HT-29 (cell line): ENCODE results near the gene F8. TPM values are rescaled to one million over a fixed set of nuclear protein-coding genes. Genes with fewer than 3 reads are reported as not detected.
"Not testable (repeated sequence)": the region's sequence is repeated elsewhere in the genome, so short reads cannot be mapped to it uniquely, and the experiment has no call there.

Experiments
- DNase-seq: peaks from one replicate; pipeline ENCODE4 v3.0.0-alpha.2; 2015; ENCODE audit warnings: low spot score
- total RNA-seq: library from RNA; depleted of rRNA; stranded (reverse); fragments of >200 nt; shearing (Covaris generic); gene quantifications from 2 replicates; pipeline ENCODE4 v1.2.3, GENCODE V29; 2014

Gene F8
- total RNA-seq, 1 experiment from 2014 or later = 0.41 TPM

- DNase-seq = not testable (repeated sequence)
Measured at GRCh38 chrX:154816326-154816898, 206.1 kb downstream of the F8 start.

- no peak for DNase-seq
Measured at GRCh38 chrX:154815274-154815818, 207.2 kb downstream of the F8 start.

GRCh38 chrX:154813801-154814200 lies 208.7 kb downstream of the F8 start:
- no peak for DNase-seq

- DNase-seq = no peak
Measured at GRCh38 chrX:154812341-154813101, 210.0 kb downstream of the F8 start.

GRCh38 chrX:154809939-154810665 lies 212.4 kb downstream of the F8 start:
- DNase-seq = no peak

- no peak for DNase-seq
Measured at GRCh38 chrX:154806837-154807501, 215.6 kb downstream of the F8 start.

- peak; percentile 12 for DNase-seq
Measured at GRCh38 chrX:154805696-154806091, 216.8 kb downstream of the F8 start.

- peak; percentile 74 for DNase-seq
Measured at GRCh38 chrX:154804957-154805695, 217.4 kb downstream of the F8 start, which contains the start of gene MPP1. Gene MPP1, minus strand, starts transcription at chrX:154805485. Its CDS starts 112 bp downstream, at chrX:154805373.

- no peak for DNase-seq
Measured at GRCh38 chrX:154804261-154804956, 218.1 kb downstream of the F8 start.

GRCh38 chrX:154802947-154803346 lies 219.6 kb downstream of the F8 start:
- no peak for DNase-seq

GRCh38 chrX:154800478-154801210 lies 221.9 kb downstream of the F8 start:
- DNase-seq = peak; percentile 15

GRCh38 chrX:154799556-154800348 lies 222.8 kb downstream of the F8 start:
- peak; percentile 86 for DNase-seq

GRCh38 chrX:154797006-154797405 lies 225.5 kb downstream of the F8 start:
- no peak for DNase-seq

GRCh38 chrX:154795016-154795415 lies 227.5 kb downstream of the F8 start:
- no peak for DNase-seq

- DNase-seq = no peak
Measured at GRCh38 chrX:154793084-154793795, 229.3 kb downstream of the F8 start.

- no peak for DNase-seq
Measured at GRCh38 chrX:154791939-154792338, 230.6 kb downstream of the F8 start.

- DNase-seq = no peak
Measured at GRCh38 chrX:154791467-154791866, 231.1 kb downstream of the F8 start.
